HFF-Myc (cell line): ENCODE measurements around the gene C16orf96.

Experiments
- DNase-seq: peaks from one replicate; pipeline ENCODE4 v3.0.0-alpha.2; 2011; ENCODE audit warnings: low read depth; ENCODE audit errors: extremely low read depth
- H3K4me3 ChIP-seq: replicated peaks from 2 replicates; pipeline ENCODE4 v1.5.1; 2011; ENCODE audit warnings: low read depth, mild to moderate bottlenecking, control low read depth, low read length
- CTCF ChIP-seq: IDR thresholded peaks from 2 replicates; pipeline ENCODE4 v1.5.1; 2012; ENCODE audit warnings: mild to moderate bottlenecking, low read depth, low read length, control low read depth; ENCODE audit errors: missing control alignments

C16orf96 gene

DNA sequence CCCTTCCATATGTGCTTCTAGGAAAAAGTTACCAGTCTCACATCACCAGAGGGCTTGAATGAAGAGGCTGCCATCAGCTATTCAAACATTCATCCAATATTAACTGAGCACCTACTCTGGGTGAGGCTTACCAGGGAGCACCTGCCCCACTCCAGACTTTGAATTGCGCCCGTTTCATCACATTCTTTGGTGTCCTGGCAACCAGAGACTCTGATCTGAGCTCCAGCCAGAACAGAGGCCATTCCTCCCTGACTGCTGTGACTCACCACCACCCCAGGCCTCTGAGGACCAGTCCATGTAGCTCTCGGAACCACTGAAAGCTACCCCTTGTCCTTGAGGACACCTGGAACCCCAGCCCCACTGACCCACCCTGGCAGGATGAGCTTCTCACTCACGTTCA, at the start of gene C16orf96:
Gene C16orf96 (plus strand): TSS at position 229 of the 400 bp plus-strand sequence. CDS start 150 bp downstream, at position 379.
- no peak within 1 kb of the TSS for H3K4me3 ChIP-seq
- TF ChIP-seq CTCF: no peak
- DNase-seq: no peak

GRCh38 chr16:4506450-4506849, 49.7 kb upstream of the C16orf96 start:
- peak; percentile 87 for TF ChIP-seq CTCF
- no peak overlapping the region for H3K4me3 ChIP-seq
- peak; percentile 65 for DNase-seq

- H3K4me3 ChIP-seq: no peak overlapping the region
- TF ChIP-seq CTCF: no peak
- no peak for DNase-seq
Observed at GRCh38 chr16:4507588-4508345, 48.4 kb upstream of the C16orf96 start.

GRCh38 chr16:4508806-4509205, 47.3 kb upstream of the C16orf96 start:
- no peak for DNase-seq
- H3K4me3 ChIP-seq: no peak overlapping the region
- TF ChIP-seq CTCF: no peak

GRCh38 chr16:4509420-4509819, 46.7 kb upstream of the C16orf96 start:
- no peak for DNase-seq
- no peak for TF ChIP-seq CTCF
- no peak overlapping the region for H3K4me3 ChIP-seq

- DNase-seq: no peak
- H3K4me3 ChIP-seq: no peak overlapping the region
- no peak for TF ChIP-seq CTCF
Observed at GRCh38 chr16:4510131-4510530, 46.0 kb upstream of the C16orf96 start.
